Activated naive CD8-positive, alpha-beta T cell treated with anti-CD3 and anti-CD28 coated beads, Interleukin-2, amount 10 ng/mL, durations not matched to agents 7 days and 5 days (primary cell): ENCODE results near the gene FOXP4. TPM values are rescaled to one million over a fixed set of nuclear protein-coding genes. Genes with fewer than 3 reads are reported as not detected.
"Not testable (repeated sequence)": the region's sequence is repeated elsewhere in the genome, so short reads cannot be mapped to it uniquely, and the experiment has no call there.

Source experiments
- ATAC-seq: fragments of 150-1000 bp; cut with Tn5 transposase; one replicate; pipeline ENCODE4 v1.10.0; 2021; ENCODE audit warnings: low read depth, moderate library complexity
- POLR2A ChIA-PET: fragments of 350-600 bp; sonication (Branson Sonifier 250); formaldehyde crosslinking; loops from one replicate; lab custom pipeline; 2021; ENCODE audit warnings: antibody characterized with exemption; lab: Charles Lee
- DNase-seq: peaks from one replicate; pipeline ENCODE4 v3.0.0; 2021
- H3K27ac Mint-ChIP-seq: one replicate; pipeline ENCODE4 v1.8.0; 2022; ENCODE audit warnings: mild to moderate bottlenecking, mixed read lengths
- H3K27me3 Mint-ChIP-seq: one replicate; pipeline ENCODE4 v1.8.0; 2022; ENCODE audit warnings: mild to moderate bottlenecking, moderate library complexity, mixed read lengths
- H3K36me3 Mint-ChIP-seq: one replicate; pipeline ENCODE4 v1.8.0; 2021; ENCODE audit warnings: mild to moderate bottlenecking, mixed read lengths
- H3K4me1 Mint-ChIP-seq: one replicate; pipeline ENCODE4 v1.8.0; 2021; ENCODE audit warnings: mixed read lengths
- H3K4me3 Mint-ChIP-seq: one replicate; pipeline ENCODE4 v1.8.0; 2022; ENCODE audit warnings: mild to moderate bottlenecking, moderate library complexity, mixed read lengths
- H3K9me3 Mint-ChIP-seq: one replicate; pipeline ENCODE4 v1.8.0; 2021; ENCODE audit warnings: mixed read lengths
- total RNA-seq, 2 experiments: library from RNA; stranded (reverse); gene quantifications; one replicate each; pipeline ENCODE4 v1.2.3, GENCODE V29; 2021

FOXP4 gene
- total RNA-seq, 2 experiments from 2014 or later, result 7.5 to 8.8 TPM

DNA sequence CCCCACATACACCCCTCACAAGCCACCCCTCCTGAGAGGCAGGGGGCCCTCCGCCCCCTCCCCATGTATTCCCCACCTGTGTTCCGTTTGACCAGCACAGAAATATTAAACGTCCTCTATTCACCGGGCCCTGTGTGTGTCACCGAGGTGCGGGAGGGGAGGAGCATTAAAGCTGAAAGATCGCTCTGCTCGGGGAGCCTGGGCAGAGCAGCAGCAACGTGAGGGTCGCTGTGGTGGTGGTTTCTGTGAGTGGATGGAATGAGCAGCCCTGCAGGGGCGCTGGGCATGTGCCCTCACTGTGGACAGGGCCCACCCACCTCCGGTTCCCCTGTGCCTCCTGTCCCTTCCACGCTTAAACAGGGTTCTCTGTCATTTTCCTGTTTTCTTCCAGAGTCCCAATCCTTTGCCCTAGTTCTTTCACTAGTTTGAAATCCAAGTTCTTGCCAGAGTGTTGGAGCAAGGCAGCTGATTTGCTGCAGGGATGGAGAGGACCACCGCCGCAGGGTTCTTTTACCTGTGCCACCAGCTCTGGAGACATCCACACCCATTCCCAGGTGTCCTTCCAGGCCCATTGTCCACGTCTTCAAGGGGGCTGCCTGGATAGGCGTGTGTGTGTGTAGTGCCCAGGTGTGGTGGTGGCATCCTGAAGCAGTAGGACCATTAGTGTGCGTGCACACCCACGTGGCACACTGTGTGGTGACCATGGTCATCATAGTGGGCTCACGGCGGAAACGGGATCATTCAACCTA, 54.5 kb downstream of the FOXP4 start:
- ATAC-seq, result no peak
- Mint-ChIP-seq H3K9me3 (no peaks in the 10 kb centered on the region), H3K27me3 (peaks cover 8% of the 10 kb centered on the region), H3K27ac (no peak overlapping the region), H3K4me3 (no peak overlapping the region), H3K4me1 (peaks cover 5% of the 10 kb centered on the region), H3K36me3 (no peaks in the 10 kb centered on the region)
- no peak for DNase-seq
- POLR2A ChIA-PET, result no interaction called here

GRCh38 chr6:41601248-41601549, 55.0 kb downstream of the FOXP4 start:
- no peak overlapping the region for H3K4me3 Mint-ChIP-seq
- POLR2A ChIA-PET, result no interaction called here

GRCh38 chr6:41602422-41602743, 56.2 kb downstream of the FOXP4 start:
- POLR2A ChIA-PET, result interaction anchor here (1.6 kb wide), 1 partner anchor 81 kb away, joined by 6 read pairs; no protein-coding TSS in a partner anchor

More at GRCh38 chr6:41601248-41601549, 55.0 kb downstream of the FOXP4 start:
- Mint-ChIP-seq H3K4me1 (peaks cover 5% of the 10 kb centered on the region), H3K36me3 (no peaks in the 10 kb centered on the region), H3K9me3 (no peaks in the 10 kb centered on the region), H3K27me3 (peaks cover 9% of the 10 kb centered on the region), H3K27ac (no peak overlapping the region)
- DNase-seq (no peak), ATAC-seq (no peak)

DNA sequence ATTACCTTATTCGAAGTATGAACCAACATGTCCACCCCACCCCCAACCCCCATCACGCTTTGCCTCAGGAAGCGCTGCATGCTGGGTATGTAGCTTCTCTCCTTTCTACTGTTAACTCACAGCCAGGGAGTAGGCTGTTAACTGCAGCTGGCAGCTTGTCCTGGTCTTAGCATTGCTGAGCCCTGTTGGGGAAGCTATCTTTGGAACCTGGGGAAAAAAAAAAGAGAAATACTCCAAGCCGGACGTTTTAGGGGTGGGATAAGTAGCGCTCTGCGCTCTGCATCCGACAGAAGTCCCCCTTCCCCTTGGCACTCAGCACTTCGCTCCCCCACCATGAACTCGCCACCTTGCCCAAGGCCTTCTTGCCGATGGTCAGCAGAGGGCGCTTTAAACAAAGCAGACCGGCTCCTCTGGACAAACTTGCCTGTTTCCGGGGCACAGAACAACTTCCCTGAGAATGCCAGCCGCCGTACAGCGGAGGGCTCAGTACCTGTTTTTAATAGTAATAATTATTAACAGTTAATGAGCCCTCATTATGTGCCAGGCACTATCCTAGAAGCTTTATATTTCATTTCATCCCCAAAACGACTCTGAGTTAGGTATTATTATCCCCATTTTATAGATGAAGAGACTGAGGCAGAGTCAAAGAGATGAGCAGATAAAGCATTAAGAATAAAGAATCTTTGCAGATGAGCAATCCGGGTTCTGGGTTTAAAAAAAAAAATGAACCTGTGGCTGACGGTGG, 56.9 kb downstream of the FOXP4 start:
- DNase-seq, result peak; percentile 71
- Mint-ChIP-seq H3K27me3 (peaks cover 9% of the 10 kb centered on the region), H3K9me3 (no peaks in the 10 kb centered on the region), H3K4me3 (no peak overlapping the region), H3K36me3 (no peaks in the 10 kb centered on the region), H3K4me1 (peaks cover 5% of the 10 kb centered on the region), H3K27ac (no peak overlapping the region)
- POLR2A ChIA-PET, result interaction anchor here (1.6 kb wide), 1 partner anchor 80 kb away, joined by 6 read pairs; no protein-coding TSS in a partner anchor
- peak; percentile 87 for ATAC-seq

More at GRCh38 chr6:41602422-41602743, 56.2 kb downstream of the FOXP4 start:
- H3K9me3 Mint-ChIP-seq, result no peaks in the 10 kb centered on the region
- no peak for ATAC-seq
- no peak for DNase-seq
- no peak overlapping the region for H3K27ac Mint-ChIP-seq
- no peak overlapping the region for H3K4me3 Mint-ChIP-seq
- H3K36me3 Mint-ChIP-seq, result no peaks in the 10 kb centered on the region
- H3K4me1 Mint-ChIP-seq, result peaks cover 5% of the 10 kb centered on the region
- H3K27me3 Mint-ChIP-seq, result peaks cover 9% of the 10 kb centered on the region

- Mint-ChIP-seq H3K9me3 (no peaks in the 10 kb centered on the region), H3K4me3 (no peak overlapping the region), H3K27ac (no peak overlapping the region), H3K36me3 (no peaks in the 10 kb centered on the region), H3K27me3 (peaks cover 9% of the 10 kb centered on the region), H3K4me1 (peaks cover 5% of the 10 kb centered on the region)
- ATAC-seq, result no peak
- POLR2A ChIA-PET, result no interaction called here
- DNase-seq, result no peak
These were observed 57.8 kb downstream of the FOXP4 start for GRCh38 chr6:41604006-41604405.

DNA sequence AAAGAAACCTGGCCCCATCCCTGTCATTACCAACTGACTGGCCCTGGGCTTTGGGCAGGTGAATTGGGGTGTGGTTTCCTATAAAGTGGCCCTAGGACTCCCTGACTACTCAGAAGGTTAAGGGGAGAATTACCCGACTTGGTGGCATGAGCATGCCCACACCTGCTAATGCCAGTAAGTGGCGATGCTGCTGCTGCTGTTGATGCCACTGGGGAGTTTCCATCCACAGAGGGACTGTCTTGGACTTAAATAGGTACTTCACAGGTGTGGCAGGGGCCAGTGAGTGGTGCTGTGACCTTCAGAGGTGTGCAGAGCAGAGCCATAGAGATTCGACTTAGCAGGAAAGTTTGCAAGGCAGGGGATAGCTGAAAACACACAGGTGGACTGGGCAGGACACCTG, 59.5 kb downstream of the FOXP4 start:
- no peak overlapping the region for H3K4me3 Mint-ChIP-seq
- ATAC-seq (no peak), DNase-seq (no peak)
- H3K27me3 Mint-ChIP-seq, result peaks cover 9% of the 10 kb centered on the region
- H3K4me1 Mint-ChIP-seq, result peaks cover 5% of the 10 kb centered on the region
- POLR2A ChIA-PET, result interaction anchor here (1.1 kb wide), 1 partner anchor 78 kb away, joined by 5 read pairs; no protein-coding TSS in a partner anchor
- no peaks in the 10 kb centered on the region for H3K36me3 Mint-ChIP-seq
- H3K9me3 Mint-ChIP-seq, result no peaks in the 10 kb centered on the region
- no peak overlapping the region for H3K27ac Mint-ChIP-seq

DNA sequence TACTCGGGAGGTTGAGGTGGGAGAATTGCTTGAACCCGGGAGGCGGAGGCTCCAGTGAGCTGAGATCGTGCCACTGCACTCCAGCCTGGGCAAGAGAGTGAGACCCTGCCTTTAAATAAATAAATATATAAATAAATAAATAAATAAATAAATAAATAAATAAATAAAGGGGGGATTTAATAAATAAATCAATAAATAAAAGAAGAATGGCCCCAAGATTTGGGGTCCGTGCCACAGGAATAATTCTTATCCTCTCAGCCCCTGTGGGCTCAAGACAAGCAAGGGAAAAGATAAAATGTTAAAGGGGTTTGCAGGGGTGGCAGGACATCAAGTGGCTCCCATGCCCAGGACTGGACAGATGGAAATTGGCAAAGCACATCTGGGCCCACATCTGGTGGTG, 60.9 kb downstream of the FOXP4 start:
- POLR2A ChIA-PET, result interaction anchor here (1.1 kb wide), 1 partner anchor 76 kb away, joined by 5 read pairs; no protein-coding TSS in a partner anchor
- no peaks in the 10 kb centered on the region for H3K36me3 Mint-ChIP-seq

GRCh38 chr6:41607736-41608135, 61.6 kb downstream of the FOXP4 start:
- Mint-ChIP-seq H3K36me3 (no peaks in the 10 kb centered on the region), H3K27ac (no peak overlapping the region), H3K4me1 (peaks cover 6% of the 10 kb centered on the region), H3K4me3 (no peak overlapping the region), H3K27me3 (peaks cover 8% of the 10 kb centered on the region), H3K9me3 (no peaks in the 10 kb centered on the region)
- DNase-seq, result no peak
- ATAC-seq, result no peak
- POLR2A ChIA-PET, result no interaction called here

More for the DNA sequence above, 60.9 kb downstream of the FOXP4 start:
- Mint-ChIP-seq H3K4me1 (peaks cover 7% of the 10 kb centered on the region), H3K4me3 (no peak overlapping the region), H3K9me3 (no peaks in the 10 kb centered on the region), H3K27me3 (peaks cover 6% of the 10 kb centered on the region), H3K27ac (no peak overlapping the region)
- no peak for DNase-seq
- no peak for ATAC-seq

DNA sequence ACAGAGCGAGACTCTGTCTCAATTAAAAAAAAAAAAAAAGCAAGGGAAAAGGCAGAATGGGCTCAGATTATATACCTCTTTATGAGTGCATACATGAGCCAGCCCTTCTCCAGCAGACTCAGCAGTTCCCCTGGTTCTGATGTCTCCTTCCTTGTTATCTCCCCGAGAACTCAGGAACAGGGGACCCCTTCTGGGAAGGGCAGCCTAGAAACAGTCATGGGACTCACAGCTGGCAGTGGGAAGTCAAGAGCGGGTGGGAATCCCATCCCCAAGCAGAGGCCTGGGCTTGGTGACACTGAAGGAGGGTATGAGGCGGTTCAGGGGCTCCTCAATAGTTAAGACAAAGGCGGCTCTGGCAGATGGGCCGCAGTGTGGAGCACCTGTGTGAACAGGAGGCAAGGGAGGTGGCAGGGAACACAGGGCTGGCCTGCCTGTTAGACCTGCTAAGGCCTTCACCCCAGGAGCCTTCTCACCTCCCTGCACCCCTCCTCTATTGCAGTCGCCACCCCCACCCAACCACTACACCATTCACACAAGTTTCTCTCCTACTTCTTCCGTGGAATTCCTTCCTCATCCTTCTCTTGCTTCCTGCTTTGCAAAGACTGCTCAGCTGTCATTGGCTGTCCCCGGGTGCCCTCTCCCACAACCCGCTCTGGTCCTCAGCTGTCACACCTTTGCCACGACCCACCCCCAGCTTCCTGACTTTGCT, 62.4 kb downstream of the FOXP4 start:
- ATAC-seq (no peak), DNase-seq (no peak)
- no peaks in the 10 kb centered on the region for H3K36me3 Mint-ChIP-seq
- peaks cover 2% of the 10 kb centered on the region for H3K4me1 Mint-ChIP-seq
- POLR2A ChIA-PET, result interaction anchor here (0.6 kb wide), 1 partner anchor 376 kb away, joined by 5 read pairs; no protein-coding TSS in a partner anchor
- peaks cover 8% of the 10 kb centered on the region for H3K27me3 Mint-ChIP-seq
- H3K27ac Mint-ChIP-seq, result no peak overlapping the region
- H3K4me3 Mint-ChIP-seq, result no peak overlapping the region
- no peaks in the 10 kb centered on the region for H3K9me3 Mint-ChIP-seq

DNA sequence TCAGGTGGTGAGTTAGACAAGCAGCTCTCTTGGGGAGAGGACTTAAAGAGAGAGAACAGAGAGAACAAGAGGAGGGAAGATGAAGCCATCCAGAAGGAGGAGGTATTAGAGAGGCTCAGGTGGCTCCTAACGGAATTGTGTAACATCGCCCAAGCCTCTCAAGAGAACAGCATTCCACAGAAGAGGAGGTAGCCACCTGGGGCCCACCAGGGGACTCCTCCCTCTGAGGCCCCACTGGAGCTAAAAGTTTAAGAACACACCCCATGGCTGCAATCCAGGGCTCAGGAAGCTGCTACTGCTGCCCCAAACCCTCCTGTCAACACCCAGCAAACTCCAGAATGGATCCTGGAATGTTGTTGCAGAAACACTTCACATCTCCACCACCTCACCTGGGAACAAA, 68.5 kb downstream of the FOXP4 start:
- H3K9me3 Mint-ChIP-seq, result no peaks in the 10 kb centered on the region
- H3K4me3 Mint-ChIP-seq, result no peak overlapping the region
- H3K36me3 Mint-ChIP-seq, result no peaks in the 10 kb centered on the region
- H3K27me3 Mint-ChIP-seq, result peaks cover 11% of the 10 kb centered on the region
- ATAC-seq, result no peak
- POLR2A ChIA-PET, result no interaction called here
- no peak overlapping the region for H3K27ac Mint-ChIP-seq
- peaks cover 2% of the 10 kb centered on the region for H3K4me1 Mint-ChIP-seq
- DNase-seq, result no peak

DNA sequence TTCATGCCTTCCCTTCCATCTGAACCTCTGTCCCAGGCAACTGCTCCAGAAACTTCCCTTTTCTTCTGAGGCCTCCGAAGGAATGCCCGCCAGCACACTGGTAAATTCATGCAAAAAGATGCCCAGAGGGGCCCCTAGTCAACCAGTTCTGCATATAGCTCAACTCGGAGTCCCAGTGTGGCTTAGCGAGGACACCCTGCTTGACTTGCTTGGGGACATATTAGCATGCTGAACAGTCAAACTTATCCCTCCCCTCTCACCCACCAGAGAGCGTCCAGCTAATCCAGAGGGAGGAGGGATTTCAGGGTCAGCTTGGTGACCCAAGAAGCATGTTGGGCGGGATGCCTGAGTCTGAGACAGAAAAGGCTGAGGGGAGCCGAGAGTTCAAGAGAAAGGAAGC, 69.1 kb downstream of the FOXP4 start:
- H3K9me3 Mint-ChIP-seq, result no peaks in the 10 kb centered on the region
- POLR2A ChIA-PET, result no interaction called here
- no peaks in the 10 kb centered on the region for H3K36me3 Mint-ChIP-seq
- H3K4me1 Mint-ChIP-seq, result peaks cover 2% of the 10 kb centered on the region
- H3K27me3 Mint-ChIP-seq, result peaks cover 14% of the 10 kb centered on the region
- no peak overlapping the region for H3K4me3 Mint-ChIP-seq
- no peak overlapping the region for H3K27ac Mint-ChIP-seq
- ATAC-seq, result no peak
- DNase-seq, result no peak

GRCh38 chr6:41618598-41618997, 72.4 kb downstream of the FOXP4 start:
- no peaks in the 10 kb centered on the region for H3K4me1 Mint-ChIP-seq
- H3K27me3 Mint-ChIP-seq, result peaks cover 26% of the 10 kb centered on the region
- no peaks in the 10 kb centered on the region for H3K36me3 Mint-ChIP-seq
- no peak overlapping the region for H3K27ac Mint-ChIP-seq
- POLR2A ChIA-PET, result no interaction called here
- DNase-seq, result no peak
- no peak overlapping the region for H3K4me3 Mint-ChIP-seq
- peaks cover 7% of the 10 kb centered on the region for H3K9me3 Mint-ChIP-seq
- ATAC-seq, result no peak

GRCh38 chr6:41619193-41619592, 73.0 kb downstream of the FOXP4 start:
- ATAC-seq, H3K36me3 Mint-ChIP-seq, H3K4me1 Mint-ChIP-seq, DNase-seq, H3K27ac Mint-ChIP-seq, H3K4me3 Mint-ChIP-seq, POLR2A ChIA-PET, H3K9me3 Mint-ChIP-seq: not testable (repeated sequence)
- peaks cover 26% of the 10 kb centered on the region for H3K27me3 Mint-ChIP-seq
